Nephron (organoid): Measurements from ENCODE around the gene MAP3K5.

Experiments
- H3K27ac Mint-ChIP-seq, 3 experiments: 2 replicates each; pipeline ENCODE4 v1.8.0; 2020; ENCODE audit warnings: mixed read lengths in 3 of 3, mild to moderate bottlenecking in 2 of 3, moderate library complexity in 1 of 3
- H3K27me3 Mint-ChIP-seq: 2 replicates; pipeline ENCODE4 v1.8.0; 2021; ENCODE audit warnings: low read depth, mild to moderate bottlenecking, moderate library complexity, mixed read lengths
- H3K36me3 Mint-ChIP-seq: 2 replicates; pipeline ENCODE4 v1.8.0; 2020; ENCODE audit warnings: low read depth, mixed read lengths
- H3K4me1 Mint-ChIP-seq: 2 replicates; pipeline ENCODE4 v1.8.0; 2020; ENCODE audit warnings: mixed read lengths
- H3K4me3 Mint-ChIP-seq, 3 experiments: 2 replicates each; pipeline ENCODE4 v1.8.0; 2020; ENCODE audit warnings: mild to moderate bottlenecking in 3 of 3, mixed read lengths in 3 of 3, moderate library complexity in 2 of 3
- H3K9me3 Mint-ChIP-seq: 2 replicates; pipeline ENCODE4 v1.8.0; 2020; ENCODE audit warnings: mixed read lengths
- CTCF ChIP-seq, 3 experiments: fragments of 200-600 bp; sonication (generic); IDR thresholded peaks; one replicate each; pipeline ENCODE4 v1.5.0; 2021; ENCODE audit warnings: antibody characterized with exemption in 3 of 3; ENCODE audit not compliant: unreplicated experiment in 3 of 3

Gene MAP3K5

GRCh38 chr6:136527831-136528230, 264.4 kb downstream of the MAP3K5 start:
- Mint-ChIP-seq H3K4me3 (no peak overlapping the region), H3K27me3 (peaks cover 11% of the 10 kb centered on the region), H3K9me3 (no peaks in the 10 kb centered on the region), H3K36me3 (no peaks in the 10 kb centered on the region), H3K27ac (no peak overlapping the region), H3K4me1 (peaks cover 22% of the 10 kb centered on the region)
- no peak for TF ChIP-seq CTCF (IDR thresholded peaks at IDR 0.05; ENCODE audit: unreplicated experiment in 3 of 3)

- Mint-ChIP-seq H3K4me3 (peak overlapping the region in 1 of 3 experiments; percentile 62), H3K36me3 (no peaks in the 10 kb centered on the region), H3K4me1 (peaks cover 22% of the 10 kb centered on the region), H3K9me3 (no peaks in the 10 kb centered on the region), H3K27me3 (peaks cover 10% of the 10 kb centered on the region), H3K27ac (peak overlapping the region; percentile 0 to 58 (median 4))
- no peak for TF ChIP-seq CTCF (IDR thresholded peaks at IDR 0.05; ENCODE audit: unreplicated experiment in 3 of 3)
These were observed 265.3 kb downstream of the MAP3K5 start for GRCh38 chr6:136526937-136527336.

GRCh38 chr6:136526196-136526930, 265.9 kb downstream of the MAP3K5 start:
- no peaks in the 10 kb centered on the region for H3K9me3 Mint-ChIP-seq
- peaks cover 22% of the 10 kb centered on the region for H3K4me1 Mint-ChIP-seq
- H3K36me3 Mint-ChIP-seq = no peaks in the 10 kb centered on the region
- peak overlapping the region; percentile 4 to 58 (median 43) for H3K27ac Mint-ChIP-seq
- peak overlapping the region; percentile 26 to 62 (median 45) for H3K4me3 Mint-ChIP-seq
- peak; percentile 40 to 49 (median 44) for TF ChIP-seq CTCF (IDR thresholded peaks at IDR 0.05; ENCODE audit: unreplicated experiment in 3 of 3)
- H3K27me3 Mint-ChIP-seq = peaks cover 10% of the 10 kb centered on the region

GRCh38 chr6:136525586-136526195, 266.6 kb downstream of the MAP3K5 start:
- H3K4me1 Mint-ChIP-seq = peaks cover 22% of the 10 kb centered on the region
- peaks cover 10% of the 10 kb centered on the region for H3K27me3 Mint-ChIP-seq
- peak overlapping the region; percentile 4 to 57 (median 43) for H3K27ac Mint-ChIP-seq
- H3K4me3 Mint-ChIP-seq = peak overlapping the region; percentile 26 to 62 (median 45)
- TF ChIP-seq CTCF (IDR thresholded peaks at IDR 0.05; ENCODE audit: unreplicated experiment in 3 of 3) = no peak
- no peaks in the 10 kb centered on the region for H3K9me3 Mint-ChIP-seq
- no peaks in the 10 kb centered on the region for H3K36me3 Mint-ChIP-seq

- no peak for TF ChIP-seq CTCF (IDR thresholded peaks at IDR 0.05; ENCODE audit: unreplicated experiment in 3 of 3)
- H3K36me3 Mint-ChIP-seq = no peaks in the 10 kb centered on the region
- no peaks in the 10 kb centered on the region for H3K9me3 Mint-ChIP-seq
- no peak overlapping the region for H3K27ac Mint-ChIP-seq
- peaks cover 13% of the 10 kb centered on the region for H3K27me3 Mint-ChIP-seq
- peaks cover 22% of the 10 kb centered on the region for H3K4me1 Mint-ChIP-seq
- no peak overlapping the region for H3K4me3 Mint-ChIP-seq
These were observed 267.3 kb downstream of the MAP3K5 start for GRCh38 chr6:136524936-136525413.
